HG03175 (cell line): ENCODE measurements around the gene PCBP1.
"Not testable (repeated sequence)": the region's sequence is repeated elsewhere in the genome, so short reads cannot be mapped to it uniquely, and the experiment has no call there.

Source experiments
- ATAC-seq: cut with Tn5 transposase; IDR thresholded peaks from one replicate; pipeline ENCODE4 v1.9.1; 2021; ENCODE audit warnings: mild to moderate bottlenecking, moderate library complexity; ENCODE audit not compliant: unreplicated experiment

The PCBP1 gene

DNA sequence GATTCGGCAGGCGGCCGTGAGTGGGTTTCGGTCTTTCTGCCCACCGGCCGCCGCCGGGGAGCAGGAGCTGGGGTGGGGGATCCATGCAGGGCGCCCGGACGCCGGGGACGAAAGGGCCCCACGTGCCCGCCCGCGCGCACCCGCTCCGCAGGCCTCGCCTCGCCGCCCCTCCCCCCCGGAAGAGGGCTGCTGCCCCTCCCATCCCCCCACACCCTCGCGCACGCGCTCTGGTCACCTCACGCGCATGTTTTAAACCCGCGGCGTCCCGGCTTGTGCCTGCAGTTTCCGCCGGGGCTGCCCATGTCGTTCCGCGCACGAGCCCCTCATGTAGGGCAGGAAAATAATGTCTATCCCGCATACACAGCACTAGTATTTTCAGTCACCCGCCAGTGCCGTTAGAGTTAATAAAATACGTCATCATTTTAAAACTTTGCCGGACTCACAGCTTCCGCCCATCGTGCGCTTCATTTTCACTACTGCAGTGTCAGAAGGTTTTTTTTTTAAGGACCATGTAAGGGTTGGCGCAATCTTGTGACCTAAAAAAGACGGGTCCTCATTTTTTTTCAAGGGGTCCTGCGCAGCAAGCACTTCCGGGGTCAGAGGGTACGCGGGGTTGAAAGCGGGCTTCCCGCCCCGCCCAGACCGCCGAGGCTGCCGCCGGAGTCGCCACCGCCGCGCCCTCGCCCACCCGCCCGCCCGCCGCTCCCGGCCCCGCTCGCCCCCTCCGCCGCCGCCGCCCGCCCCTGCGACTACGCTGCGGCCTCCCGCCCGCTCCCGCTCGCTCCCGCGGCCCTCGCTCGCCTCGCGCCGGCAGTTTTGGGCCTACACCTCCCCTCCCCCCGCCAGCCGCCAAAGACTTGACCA lies at the start of gene PCBP1:
PCBP1 (plus strand) TSS at position 640 of the 864 bp plus-strand sequence. CDS start 267 bp downstream, outside the sequence.
- peak; percentile 36 for ATAC-seq

DNA sequence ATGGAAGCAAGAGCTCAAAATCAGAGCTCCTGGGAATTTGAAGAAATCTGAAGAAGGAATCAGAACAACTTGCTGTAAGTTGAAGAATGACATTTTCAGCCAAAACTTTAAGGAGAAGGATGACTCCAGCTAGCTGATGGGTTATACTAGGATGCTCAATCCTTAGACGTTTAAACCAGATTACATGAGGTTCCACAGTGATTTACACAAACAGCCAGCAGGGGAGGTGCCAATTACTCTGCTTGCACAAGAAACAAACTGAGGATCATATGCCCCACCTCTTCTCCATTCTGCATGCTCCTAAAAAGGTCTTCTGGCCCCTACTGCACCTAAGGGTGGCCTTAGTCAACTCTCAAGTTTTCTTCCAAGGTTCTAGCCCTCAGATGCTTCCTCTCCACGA lies 47.9 kb upstream of the PCBP1 start:
- ATAC-seq = no peak

DNA sequence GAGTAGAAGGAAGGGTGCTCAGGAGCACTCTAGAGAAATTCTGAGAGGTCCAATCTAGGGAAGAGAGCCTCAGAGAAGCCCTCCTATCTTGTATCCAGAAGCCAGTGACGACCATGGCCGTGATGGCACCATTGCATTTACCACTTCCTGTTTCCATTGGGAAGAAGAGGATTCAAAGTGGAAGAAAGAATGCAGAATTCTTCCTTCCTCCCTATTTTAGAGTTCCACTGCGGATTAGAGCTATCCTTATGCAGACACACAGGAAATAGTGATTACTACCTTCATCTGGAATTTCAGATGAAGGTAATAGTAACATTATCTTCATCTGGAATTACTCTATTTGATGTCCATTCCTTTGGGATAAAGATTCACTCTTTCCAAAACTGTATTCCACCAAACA lies 45.6 kb upstream of the PCBP1 start:
- no peak for ATAC-seq

DNA sequence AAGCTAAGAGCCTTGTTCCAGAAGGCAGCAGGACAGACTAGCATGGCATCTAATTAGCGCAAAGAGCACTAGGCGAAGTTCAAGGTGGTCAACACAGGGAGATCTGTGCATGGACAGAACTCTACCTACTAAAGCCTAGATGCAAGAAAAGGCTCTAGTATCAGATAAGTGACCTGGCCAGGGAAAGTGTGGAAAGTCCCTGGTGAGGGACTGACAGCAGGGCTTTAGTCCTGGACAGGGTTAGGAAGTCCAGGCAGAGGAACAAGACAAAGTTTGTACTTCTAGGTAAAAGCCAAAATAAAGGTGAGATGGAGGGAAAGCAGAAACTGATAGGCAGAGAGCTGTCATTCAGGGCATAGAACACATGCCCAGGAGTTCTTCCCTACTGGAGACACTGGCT lies 45.0 kb upstream of the PCBP1 start:
- no peak for ATAC-seq

DNA sequence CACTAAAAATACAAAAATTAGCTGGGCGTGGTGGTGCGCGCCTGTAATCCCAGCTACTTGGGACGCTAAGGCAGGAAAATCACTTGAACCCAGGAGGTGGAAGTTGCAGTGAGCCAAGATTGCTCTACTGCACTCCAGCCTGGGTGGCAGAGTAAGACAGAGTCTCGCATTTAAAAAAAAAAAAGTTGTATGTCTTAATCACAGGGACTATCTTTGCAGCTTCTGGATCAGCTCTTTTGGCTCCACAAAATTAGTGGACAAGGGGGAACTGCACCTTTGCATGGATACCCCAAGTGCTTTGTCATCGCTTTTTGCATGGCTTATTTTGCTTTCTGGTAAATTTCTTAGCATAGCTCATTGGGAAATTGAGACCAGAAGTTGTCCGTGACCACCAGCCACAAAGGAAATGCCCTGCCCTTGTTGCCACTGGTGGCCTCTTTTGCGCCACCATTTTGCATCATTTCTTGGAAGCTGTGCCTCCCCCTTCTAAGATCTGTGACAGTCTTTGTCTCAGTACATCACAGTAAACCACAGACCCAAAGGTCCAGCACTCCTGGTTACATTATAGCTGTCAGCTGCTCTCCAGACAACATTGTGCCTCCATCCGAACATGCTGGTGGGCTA lies 43.9 kb upstream of the PCBP1 start:
- ATAC-seq = no peak

DNA sequence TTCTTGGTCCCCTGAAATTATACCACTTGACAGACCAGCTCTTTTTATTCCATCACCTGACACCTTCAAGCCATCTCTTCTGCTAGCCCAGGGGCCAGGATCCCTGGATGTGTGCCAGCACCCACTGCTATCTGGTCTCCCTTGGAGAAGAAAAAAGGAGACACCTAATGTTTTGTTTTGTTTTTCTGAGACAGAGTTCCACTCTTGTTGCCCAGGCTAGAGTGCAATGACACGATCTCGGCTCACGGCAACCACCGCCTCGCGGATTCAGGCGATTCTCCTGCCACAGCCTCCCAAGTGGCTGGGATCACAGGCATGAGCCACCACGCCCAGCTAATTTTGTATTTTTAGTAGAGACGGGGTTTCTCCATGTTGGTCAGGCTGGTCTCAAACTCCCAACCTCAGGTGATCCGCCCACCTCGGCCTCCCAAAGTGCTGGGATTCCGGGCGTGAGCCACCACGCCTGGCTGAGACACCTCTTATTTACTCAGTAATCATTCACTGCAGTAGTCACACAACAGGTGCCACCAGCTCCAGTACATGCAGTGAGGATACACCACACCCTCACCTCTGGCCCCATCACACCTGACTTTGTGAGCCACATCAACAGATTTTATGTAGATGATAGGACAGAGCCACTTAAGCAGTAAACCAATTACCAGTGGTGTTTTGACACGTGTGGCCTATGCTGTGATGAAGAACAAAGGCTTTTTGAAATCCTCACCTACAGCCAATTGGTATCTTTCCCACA lies 42.8 kb upstream of the PCBP1 start:
- no peak for ATAC-seq

DNA sequence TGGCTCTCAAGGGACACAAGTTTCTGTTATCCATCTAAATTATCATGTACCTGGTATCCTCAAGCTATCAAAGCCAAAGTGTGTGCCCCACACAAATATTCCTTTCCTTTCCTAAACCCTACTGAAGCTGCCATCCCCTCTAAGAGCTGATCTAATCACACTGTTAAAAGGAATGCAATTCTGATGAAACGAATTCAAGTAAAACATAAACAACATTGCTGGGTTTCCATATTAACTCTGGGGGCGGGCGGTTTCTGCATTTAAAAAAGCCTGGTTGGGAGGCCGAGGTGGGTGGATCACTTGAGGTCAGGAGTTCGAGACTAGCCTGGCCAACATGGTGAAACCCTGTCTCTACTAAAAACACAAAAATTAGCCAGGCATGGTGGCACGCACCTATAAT lies 41.9 kb upstream of the PCBP1 start:
- no peak for ATAC-seq

DNA sequence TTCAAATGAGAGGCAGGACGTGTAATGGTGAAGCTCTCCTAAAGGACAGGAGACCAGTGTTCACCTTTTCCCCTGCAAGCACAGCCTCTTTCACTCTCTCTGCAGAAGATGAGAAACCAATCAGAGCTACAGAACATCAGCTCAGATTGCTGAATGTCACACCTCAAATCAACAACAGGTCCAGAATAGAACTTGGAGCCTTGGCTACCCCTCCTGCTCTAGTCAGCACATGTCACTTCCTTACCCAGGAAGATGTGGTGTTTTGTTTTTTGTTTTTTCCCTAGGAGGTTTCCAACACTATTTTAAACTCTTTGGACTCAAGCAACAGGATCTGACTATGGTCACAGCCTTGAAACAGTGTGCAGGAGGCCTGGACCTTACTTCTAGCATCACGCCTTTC lies 41.3 kb upstream of the PCBP1 start:
- no peak for ATAC-seq

DNA sequence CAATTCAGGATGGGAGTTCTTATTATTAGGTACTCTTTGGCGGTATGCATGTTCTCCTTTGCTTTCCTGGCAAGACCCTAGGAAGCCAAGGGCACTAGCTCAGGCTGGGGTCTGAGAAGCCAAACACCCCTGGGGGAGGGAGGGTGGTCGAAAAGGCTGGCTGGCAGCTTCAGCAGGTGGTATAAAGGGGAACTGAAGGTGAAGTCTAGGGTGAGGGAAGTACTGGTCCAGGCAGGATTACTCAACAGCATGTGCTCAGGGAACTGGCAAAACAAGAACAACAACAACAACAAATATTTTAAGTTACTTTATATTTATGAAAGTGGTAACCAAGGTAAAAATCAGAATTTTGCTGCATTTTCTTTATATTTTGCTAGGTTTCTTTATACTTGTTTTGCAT lies 40.7 kb upstream of the PCBP1 start:
- no peak for ATAC-seq

DNA sequence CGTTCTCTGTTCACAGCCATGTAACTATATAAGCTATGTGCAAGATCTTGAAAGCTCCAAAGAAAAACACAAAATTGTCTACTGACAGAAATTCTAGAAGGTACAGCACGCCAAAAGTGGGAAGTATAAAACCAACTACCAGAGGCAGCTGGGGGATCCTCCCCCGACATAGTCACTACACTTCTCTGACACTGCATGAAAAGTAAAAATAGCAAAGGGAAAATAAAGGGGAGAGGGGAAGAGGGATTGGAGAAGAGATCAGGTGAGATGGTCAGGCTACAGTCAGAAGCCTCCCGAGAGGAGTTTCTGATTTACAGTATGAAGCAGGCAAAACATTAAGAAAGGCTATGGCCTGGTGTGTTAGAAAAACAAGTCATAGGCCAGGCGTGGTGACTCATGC lies 39.8 kb upstream of the PCBP1 start:
- no peak for ATAC-seq

DNA sequence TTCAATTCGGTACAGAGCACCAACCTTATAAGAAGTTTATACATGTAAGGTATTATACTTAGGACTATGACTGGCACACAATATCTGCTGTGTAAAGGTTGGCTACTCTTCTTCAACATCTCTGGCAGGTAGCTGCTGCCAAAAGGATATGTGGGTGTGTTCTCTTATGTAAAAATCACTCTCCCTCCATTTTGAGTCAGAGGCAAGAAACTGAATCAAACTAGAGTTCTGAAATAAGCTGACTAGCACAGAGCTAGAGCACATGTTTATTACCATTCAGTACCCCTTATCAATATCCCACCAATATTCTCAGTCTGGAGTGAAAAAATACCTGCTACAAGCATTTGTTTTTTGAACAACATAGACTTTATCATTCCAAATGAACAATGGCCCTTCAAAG lies 38.0 kb upstream of the PCBP1 start:
- no peak for ATAC-seq

DNA sequence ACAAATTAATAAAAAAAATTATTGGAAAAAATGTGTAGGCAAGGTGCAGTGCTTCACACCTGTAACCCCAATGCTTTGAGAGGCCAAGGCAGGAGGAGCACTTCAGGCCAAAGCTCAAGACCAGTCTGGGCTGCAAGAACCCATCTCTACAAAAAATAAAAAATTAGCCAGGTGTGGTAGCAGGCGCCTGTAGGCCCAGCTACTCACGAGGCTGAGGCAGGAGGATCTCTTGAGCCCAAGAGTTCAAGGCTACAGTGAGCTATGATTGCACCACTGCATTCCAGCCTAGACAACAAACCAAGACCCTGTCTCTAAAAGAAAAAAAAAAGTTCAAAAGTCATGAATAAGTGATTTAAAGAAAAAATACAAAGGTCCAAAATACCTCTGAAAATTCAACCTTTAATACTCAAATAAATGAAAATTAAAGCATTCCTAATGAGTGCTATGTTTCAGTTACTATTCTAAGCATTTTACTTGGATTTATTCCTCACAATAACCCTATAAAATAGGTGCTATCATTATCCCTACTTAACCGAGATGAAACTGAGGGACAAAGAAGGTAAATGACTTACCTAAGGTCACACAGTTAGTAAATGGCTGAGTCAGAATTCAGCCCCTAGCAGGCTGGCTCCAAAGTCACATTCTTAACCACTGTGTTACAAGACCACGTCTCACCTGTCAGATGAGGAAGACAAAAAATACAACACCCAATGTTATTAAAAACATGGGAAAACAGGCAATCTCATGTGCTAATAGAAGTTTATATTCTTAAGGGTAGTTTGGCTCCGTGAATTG lies 36.4 kb upstream of the PCBP1 start:
- no peak for ATAC-seq

DNA sequence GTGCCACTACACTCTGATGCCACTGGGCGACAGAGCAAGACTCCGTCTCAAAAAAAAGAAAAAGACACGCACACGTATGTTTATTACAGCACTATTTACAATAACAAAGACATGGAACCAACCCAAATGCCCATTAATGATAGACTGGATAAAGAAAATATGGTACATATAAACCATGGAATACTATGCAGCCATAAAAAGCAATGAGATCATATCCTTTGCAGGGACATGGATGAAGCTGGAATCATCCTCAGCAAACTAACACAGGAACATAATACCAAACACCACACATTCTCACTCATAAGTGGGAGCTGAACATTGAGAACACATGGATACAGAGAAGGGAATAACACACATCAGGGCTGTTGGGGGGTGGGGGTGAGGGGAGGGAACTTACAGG lies 32.0 kb upstream of the PCBP1 start:
- ATAC-seq = not testable (repeated sequence)

DNA sequence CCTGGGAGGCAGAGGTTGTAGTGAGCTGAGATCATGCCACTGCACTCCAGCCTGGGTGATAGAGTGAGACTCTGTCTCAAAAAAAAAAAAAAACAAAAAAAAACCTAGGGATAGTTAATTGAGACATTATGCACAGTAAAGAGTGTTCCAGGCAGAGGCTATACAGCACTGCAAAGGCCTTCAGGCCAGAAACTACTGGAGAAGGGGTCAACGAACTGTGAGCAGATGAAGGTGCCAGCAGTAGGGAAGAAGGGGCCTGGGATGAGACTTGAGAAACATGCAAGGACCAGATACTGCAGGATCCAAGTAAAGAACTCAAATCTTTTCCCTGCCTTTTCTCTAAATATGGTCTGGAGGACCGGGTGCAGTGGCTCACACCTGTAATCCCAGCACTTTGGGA lies 26.0 kb upstream of the PCBP1 start:
- no peak for ATAC-seq

DNA sequence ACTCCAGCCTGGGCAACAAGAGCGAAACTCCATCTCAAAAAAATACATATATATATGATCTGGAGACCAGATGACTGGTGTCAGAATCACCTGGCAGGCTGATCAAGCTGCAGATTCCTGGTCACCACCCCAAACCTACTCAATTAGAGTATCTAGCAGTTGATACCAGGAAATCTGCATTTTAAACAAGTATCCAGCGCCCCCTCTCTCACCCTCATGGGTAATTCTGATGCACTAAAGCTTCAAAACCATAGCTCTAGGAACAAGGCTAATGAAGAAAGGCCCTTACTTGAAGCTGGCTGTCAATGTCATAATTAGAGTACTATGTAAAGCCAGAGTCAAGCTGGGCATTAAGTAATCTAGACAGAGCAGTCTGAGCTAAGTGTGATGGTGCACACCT lies 25.0 kb upstream of the PCBP1 start:
- ATAC-seq = no peak

DNA sequence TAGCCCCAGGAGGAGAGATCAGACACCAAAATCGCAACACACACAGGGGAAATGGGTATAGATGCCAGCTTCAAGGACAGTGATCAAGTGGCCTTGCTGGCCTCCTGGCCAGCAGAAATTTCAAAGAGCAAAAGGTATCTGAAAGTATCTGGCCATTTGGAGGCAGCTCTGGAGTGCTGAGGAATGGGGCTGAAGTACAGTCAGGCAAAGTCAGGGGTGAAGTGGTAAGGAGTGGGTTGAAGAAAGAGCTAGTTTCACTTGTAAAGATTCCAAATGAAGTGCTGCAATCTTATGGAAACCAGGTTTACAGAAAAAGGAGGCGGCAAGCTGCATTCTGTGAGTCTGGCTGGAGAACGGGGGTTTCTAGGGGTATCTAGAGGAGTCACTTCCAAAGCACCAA lies 19.2 kb upstream of the PCBP1 start:
- no peak for ATAC-seq

DNA sequence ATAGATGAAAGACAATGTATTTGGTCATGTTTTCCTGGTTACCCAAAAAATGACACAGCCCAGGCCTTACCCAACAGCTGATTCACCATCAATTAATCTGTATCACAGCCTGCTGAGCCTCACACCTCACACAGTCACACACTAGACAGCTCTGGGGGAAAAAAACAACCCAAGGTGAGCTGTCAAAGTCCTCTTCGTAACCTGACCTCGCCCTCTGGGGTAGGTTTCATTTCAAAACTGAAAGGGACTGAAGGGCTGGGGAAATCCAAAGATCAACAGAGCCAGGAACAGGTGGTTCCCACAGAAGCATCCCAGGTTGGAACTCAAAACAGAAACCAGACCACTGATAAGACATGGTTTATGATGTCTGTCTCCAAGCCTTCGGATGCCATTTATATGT lies 18.2 kb upstream of the PCBP1 start:
- ATAC-seq = peak; percentile 77

DNA sequence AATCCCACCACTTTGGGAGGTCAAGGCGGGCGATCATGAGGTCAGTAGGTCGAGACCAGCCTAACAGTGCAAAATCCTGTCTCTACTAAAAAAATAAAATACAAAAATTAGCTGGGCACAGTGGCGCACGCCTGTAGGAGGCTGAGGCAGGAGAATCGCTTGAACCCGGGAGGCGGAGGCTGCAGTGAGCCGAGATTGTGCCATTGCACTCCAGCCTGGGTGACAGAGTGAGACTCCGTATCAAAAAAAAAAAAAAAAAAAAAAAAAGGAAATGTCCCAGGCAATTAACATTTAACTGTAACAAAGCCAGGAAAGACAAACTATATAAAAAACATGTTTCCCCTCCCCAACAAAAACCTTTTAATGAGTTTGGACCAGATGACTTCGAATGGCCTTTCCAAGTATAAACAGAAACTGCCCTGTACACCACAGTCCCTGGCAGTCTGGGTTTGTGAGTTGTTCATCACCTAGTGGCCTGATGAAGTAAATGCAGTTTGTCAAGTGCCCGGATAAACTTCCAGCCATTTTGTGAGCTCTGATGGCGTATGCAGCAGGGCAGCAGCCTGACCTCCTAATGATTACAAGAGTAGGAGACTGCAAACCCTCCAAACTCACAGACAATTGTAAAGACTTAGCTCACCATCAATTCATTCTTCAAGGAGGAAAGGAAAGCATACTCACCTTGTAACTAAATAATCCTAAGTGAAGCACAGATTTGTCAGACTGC lies 16.6 kb upstream of the PCBP1 start:
- peak; percentile 78 for ATAC-seq

DNA sequence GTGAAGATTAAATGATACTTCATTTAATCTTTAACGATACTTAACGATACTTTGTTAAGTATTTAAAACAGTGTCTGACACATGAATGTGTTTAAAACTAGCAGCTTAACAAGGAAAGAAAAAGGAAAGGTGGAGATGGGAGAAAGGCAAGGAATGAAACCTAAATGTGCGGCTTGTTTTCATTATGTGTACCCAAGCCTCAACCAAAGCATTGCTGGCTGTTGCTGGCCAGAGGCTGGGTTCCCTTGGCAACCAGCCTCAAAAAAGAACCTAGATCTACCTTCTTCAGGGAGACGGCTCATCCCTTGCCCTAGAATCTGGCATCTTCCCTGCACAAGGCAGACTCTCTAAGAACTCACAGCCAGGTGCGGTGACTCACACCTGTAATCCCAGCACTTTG lies 13.8 kb upstream of the PCBP1 start:
- ATAC-seq = no peak

DNA sequence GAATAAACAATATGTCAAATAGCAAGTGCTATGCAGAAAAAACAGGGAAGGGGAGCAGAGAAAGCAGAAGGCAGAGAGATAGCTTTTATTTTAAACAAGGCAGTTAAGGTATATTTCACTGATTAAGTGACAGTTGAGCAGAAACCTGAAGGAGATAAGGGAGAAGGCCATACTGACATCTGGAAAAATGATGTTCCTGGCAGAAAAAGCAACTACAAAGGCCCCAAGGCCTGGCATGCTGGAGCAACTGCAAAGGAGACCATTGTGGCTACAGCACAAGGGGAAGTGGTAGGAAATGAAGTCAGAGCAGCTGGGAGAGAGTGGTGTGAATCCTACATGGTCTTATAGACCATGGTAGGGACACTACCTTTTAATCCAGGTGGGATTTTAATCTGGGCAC lies 8.9 kb upstream of the PCBP1 start:
- no peak for ATAC-seq
